ENCODE measurements around the gene ACOT12. TPM values are rescaled to one million over a fixed set of nuclear protein-coding genes. Genes with fewer than 3 reads are reported as not detected.
"Not testable (repeated sequence)": the region's sequence is repeated elsewhere in the genome, so short reads cannot be mapped to it uniquely, and the experiment has no call there.

ACOT12 gene
- total and polyA plus RNA-seq, 9 of the 15 experiments (the other 6 are each of a cell fraction or from before 2014, with no cell fraction given): 0.03 TPM; not detected in 8

DNA sequence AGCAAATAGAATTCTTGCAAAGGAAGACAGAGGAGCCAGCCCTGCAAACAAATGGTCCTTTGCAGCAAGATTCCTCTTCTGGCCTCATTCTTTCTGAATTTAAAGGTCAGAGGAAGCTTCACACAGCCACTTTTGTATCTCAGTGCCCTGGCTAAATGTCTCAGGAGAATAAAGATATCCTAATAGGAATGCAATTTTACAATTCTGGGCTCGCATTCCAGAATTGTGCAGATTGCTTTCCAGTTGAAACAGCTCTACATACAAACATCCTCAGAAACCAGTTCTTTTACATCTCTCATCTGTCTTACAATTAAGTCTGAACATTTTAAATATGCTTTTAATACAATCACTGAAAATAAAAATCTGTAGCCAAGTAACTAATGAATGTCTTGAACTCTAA lies 14.6 kb upstream of the ACOT12 start:
- 64% methylated on average over 1 of the region's 1 CpG for WGBS (ENCODE audit: insufficient coverage, low coverage, missing lambda C conversion rate)

DNA sequence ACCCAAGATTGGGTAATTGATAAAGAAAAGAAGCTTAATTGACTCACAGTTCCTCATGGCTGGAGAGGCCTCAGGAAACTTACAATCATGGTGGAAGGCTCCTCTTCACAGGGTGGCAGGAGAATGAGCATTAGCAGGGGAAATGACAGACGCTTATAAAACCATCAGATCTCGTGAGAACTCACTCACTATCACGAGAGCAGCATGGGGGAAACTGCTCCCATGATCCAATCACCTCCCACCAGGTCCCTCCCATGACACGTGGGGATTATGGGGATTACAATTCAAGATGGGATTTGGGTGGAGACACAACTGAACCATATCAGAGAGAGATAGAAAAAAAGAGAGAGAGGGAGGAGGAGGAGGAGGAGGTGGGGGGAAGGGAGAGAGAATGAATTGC lies 13.9 kb upstream of the ACOT12 start:
- H3K9me1 ChIP-seq (ENCODE audit: control insufficient read depth, insufficient read depth, low read length); H2AFZ ChIP-seq (ENCODE audit: low read depth, low read length); H3K9me3 ChIP-seq (replicated peaks; ENCODE audit: control insufficient read depth, insufficient read depth, low read depth, low read length); DNase-seq (ENCODE audit: extremely low read depth in 1 of 4, low spot score in 3 of 4); H3K79me2 ChIP-seq (ENCODE audit: control insufficient read depth, insufficient read depth, low read length); ATAC-seq; H3K4me3 ChIP-seq; intact Hi-C loops (cut with micrococcal nuclease); H3K4me2 ChIP-seq (ENCODE audit: insufficient read depth, low read length); FAIRE-seq; in situ Hi-C loops (cut with MboI); BruUV-seq (replicated peaks); H3K4me1 ChIP-seq (replicated peaks in 1 of 2; ENCODE audit: control insufficient read depth in 2 of 2, insufficient read depth in 2 of 2, low read length in 2 of 2); H3K27ac ChIP-seq (ENCODE audit: extremely low read depth, low read depth, low read length); POLR2A ChIA-PET; H4K20me1 ChIP-seq (replicated peaks; ENCODE audit: control insufficient read depth, insufficient read depth, low read length); CTCF ChIA-PET (ENCODE audit: low intra/inter-chr PET ratio); H3K36me3 ChIP-seq (ENCODE audit: control insufficient read depth, insufficient read depth, low read length); H3K9ac ChIP-seq (ENCODE audit: insufficient read depth in 1 of 2, low read depth in 2 of 2, low read length in 2 of 2); H3K27me3 ChIP-seq (ENCODE audit: control insufficient read depth in 2 of 2, insufficient read depth in 2 of 2, low read length in 2 of 2): not testable (repeated sequence)
- 14% methylated on average over 4 of the region's 4 CpGs for WGBS (ENCODE audit: insufficient coverage, low coverage, missing lambda C conversion rate)
- TF ChIP-seq CHD2 (IDR thresholded peaks at IDR 0.05; ENCODE audit: low read depth, low read length): peak; percentile 77

More for the DNA sequence above, 14.6 kb upstream of the ACOT12 start:
- no peak overlapping the region for H3K4me3 ChIP-seq
- FAIRE-seq (no peak), ATAC-seq (no peak), DNase-seq (ENCODE audit: extremely low read depth in 1 of 4, low spot score in 3 of 4) (no peak)
- CTCF ChIA-PET (ENCODE audit: low intra/inter-chr PET ratio): no interaction called here
- no peaks in the 10 kb centered on the region for H4K20me1 ChIP-seq (replicated peaks; ENCODE audit: control insufficient read depth, insufficient read depth, low read length)
- H3K27me3 ChIP-seq (ENCODE audit: control insufficient read depth in 2 of 2, insufficient read depth in 2 of 2, low read length in 2 of 2): no peaks in the 10 kb centered on the region
- no peak overlapping the region for H2AFZ ChIP-seq (ENCODE audit: low read depth, low read length)
- POLR2A ChIA-PET: no interaction called here
- intact Hi-C loops (cut with micrococcal nuclease): no loop called here
- no peaks in the 10 kb centered on the region for H3K9me1 ChIP-seq (ENCODE audit: control insufficient read depth, insufficient read depth, low read length)
- in situ Hi-C loops (cut with MboI): no loop called here
- no peak for TF ChIP-seq ZNF780A (CRISPR knock-in tag; IDR thresholded peaks at IDR 0.05)
- no peak overlapping the region for H3K4me2 ChIP-seq (ENCODE audit: insufficient read depth, low read length)
- no peaks in the 10 kb centered on the region for H3K4me1 ChIP-seq (replicated peaks in 1 of 2; ENCODE audit: control insufficient read depth in 2 of 2, insufficient read depth in 2 of 2, low read length in 2 of 2)
- no peaks in the 10 kb centered on the region for H3K79me2 ChIP-seq (ENCODE audit: control insufficient read depth, insufficient read depth, low read length)
- BruUV-seq (replicated peaks): no TSS peak
- no peaks in the 10 kb centered on the region for H3K9me3 ChIP-seq (replicated peaks; ENCODE audit: control insufficient read depth, insufficient read depth, low read depth, low read length)
- no peak overlapping the region for H3K9ac ChIP-seq (ENCODE audit: insufficient read depth in 1 of 2, low read depth in 2 of 2, low read length in 2 of 2)
- no peak overlapping the region for H3K27ac ChIP-seq (ENCODE audit: extremely low read depth, low read depth, low read length)
- H3K36me3 ChIP-seq (ENCODE audit: control insufficient read depth, insufficient read depth, low read length): no peaks in the 10 kb centered on the region

All from K562 (cell line).